ENCODE data around the gene SLC38A10. TPM values are rescaled to one million over a fixed set of nuclear protein-coding genes. Genes with fewer than 3 reads are reported as not detected.

Gene SLC38A10
- total RNA-seq, 3 donors from 2014 or later (not counting 1 experiment from before 2014, with no cell fraction given) = 72.2 to 104 (median 90.5) TPM

DNA sequence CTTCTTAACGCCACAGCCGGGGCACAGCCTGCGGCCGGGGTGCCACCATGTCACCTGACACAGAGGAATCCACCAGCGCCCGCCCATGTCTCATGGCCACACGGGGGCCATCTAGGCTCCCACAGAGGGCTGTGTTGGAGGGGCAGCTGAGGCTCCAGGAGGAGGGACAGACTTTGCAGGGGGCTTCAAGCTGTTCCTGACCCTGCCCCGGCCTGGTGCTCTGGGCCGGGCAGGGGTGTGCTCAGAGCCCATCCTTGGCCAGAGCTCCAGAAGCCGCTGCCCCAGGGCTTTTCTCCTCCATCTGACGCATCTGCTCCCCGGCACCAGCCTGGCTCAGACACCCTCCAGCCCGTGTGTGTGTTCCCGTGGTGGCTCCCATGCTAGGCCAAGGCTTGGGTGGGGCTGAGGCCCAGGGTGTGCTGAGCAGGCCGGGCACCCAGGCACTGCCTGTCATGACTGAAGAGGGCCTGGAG, 7.8 kb upstream of the SLC38A10 start:
- intact Hi-C loops (cut with micrococcal nuclease) = no loop called here
- H3K9me3 ChIP-seq (ENCODE audit: control insufficient read depth, insufficient read depth, low read length) = no peaks in the 10 kb centered on the region
- DNase-seq (no peak), ATAC-seq (no peak)
- H3K36me3 ChIP-seq (ENCODE audit: control insufficient read depth, insufficient read depth, low read length) = no peaks in the 10 kb centered on the region
- H3K36me3 Mint-ChIP-seq = no peaks in the 10 kb centered on the region
- no peak overlapping the region for H3K4me3 ChIP-seq (ENCODE audit: low read length)
- peaks cover 0 to 6% of the 10 kb centered on the region in 2 donors for H3K4me1 Mint-ChIP-seq
- no peak overlapping the region for H3K4me3 Mint-ChIP-seq
- WGBS (ENCODE audit: insufficient coverage) = 85% methylated on average over 15 of the region's 15 CpGs
- TF ChIP-seq, protein P1, sequence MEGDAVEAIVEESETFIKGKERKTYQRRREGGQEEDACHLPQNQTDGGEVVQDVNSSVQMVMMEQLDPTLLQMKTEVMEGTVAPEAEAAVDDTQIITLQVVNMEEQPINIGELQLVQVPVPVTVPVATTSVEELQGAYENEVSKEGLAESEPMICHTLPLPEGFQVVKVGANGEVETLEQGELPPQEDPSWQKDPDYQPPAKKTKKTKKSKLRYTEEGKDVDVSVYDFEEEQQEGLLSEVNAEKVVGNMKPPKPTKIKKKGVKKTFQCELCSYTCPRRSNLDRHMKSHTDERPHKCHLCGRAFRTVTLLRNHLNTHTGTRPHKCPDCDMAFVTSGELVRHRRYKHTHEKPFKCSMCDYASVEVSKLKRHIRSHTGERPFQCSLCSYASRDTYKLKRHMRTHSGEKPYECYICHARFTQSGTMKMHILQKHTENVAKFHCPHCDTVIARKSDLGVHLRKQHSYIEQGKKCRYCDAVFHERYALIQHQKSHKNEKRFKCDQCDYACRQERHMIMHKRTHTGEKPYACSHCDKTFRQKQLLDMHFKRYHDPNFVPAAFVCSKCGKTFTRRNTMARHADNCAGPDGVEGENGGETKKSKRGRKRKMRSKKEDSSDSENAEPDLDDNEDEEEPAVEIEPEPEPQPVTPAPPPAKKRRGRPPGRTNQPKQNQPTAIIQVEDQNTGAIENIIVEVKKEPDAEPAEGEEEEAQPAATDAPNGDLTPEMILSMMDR (IDR thresholded peaks at IDR 0.05) = no peak
- no peaks in the 10 kb centered on the region for H3K27me3 ChIP-seq (ENCODE audit: control insufficient read depth, insufficient read depth, low read length)
- no peak overlapping the region for H3K27ac Mint-ChIP-seq
- H3K4me1 ChIP-seq (ENCODE audit: control insufficient read depth, insufficient read depth, low read length) = peaks cover under 1% of the 10 kb centered on the region
- H3K27me3 Mint-ChIP-seq (ENCODE audit: low read depth in 2 of 2) = peaks cover 0 to 6% of the 10 kb centered on the region in 2 donors
- H3K27ac ChIP-seq (ENCODE audit: low read length) = no peak overlapping the region
- no peaks in the 10 kb centered on the region for H3K9me3 Mint-ChIP-seq

DNA sequence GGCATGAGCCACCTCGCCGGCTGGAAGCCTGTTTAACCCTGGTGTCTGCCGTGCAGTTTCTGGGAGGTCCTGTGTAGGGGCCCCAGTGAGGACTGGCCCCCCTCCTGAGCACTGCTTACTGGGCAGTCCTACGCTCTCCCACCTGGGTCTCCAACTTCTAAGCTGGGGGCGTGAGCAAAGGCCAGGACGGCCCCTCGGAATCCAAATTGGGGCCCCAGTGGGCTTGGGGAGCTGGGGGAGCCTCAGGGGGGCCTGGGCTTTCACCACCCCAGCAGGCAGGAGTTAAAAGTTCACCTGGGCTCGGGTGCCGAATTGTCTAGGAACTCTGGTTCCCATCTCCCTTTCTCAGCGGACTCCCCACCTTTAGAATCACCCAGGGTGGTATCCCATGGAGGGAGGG, 7.2 kb upstream of the SLC38A10 start:
- H3K36me3 Mint-ChIP-seq = no peaks in the 10 kb centered on the region
- intact Hi-C loops (cut with micrococcal nuclease) = no loop called here
- Histone ChIP-seq H3K9me3 (ENCODE audit: control insufficient read depth, insufficient read depth, low read length) (no peaks in the 10 kb centered on the region), H3K36me3 (ENCODE audit: control insufficient read depth, insufficient read depth, low read length) (no peaks in the 10 kb centered on the region), H3K27me3 (ENCODE audit: control insufficient read depth, insufficient read depth, low read length) (no peaks in the 10 kb centered on the region), H3K27ac (ENCODE audit: low read length) (no peak overlapping the region), H3K4me1 (ENCODE audit: control insufficient read depth, insufficient read depth, low read length) (no peaks in the 10 kb centered on the region), H3K4me3 (ENCODE audit: low read length) (no peak overlapping the region)
- WGBS (ENCODE audit: insufficient coverage) = 85% methylated on average over 9 of the region's 10 CpGs
- no peak overlapping the region for H3K4me3 Mint-ChIP-seq
- no peak for ATAC-seq
- H3K27me3 Mint-ChIP-seq (ENCODE audit: low read depth in 2 of 2) = peaks cover 0 to 4% of the 10 kb centered on the region in 2 donors
- TF ChIP-seq, protein P1 (IDR thresholded peaks at IDR 0.05) = no peak
- H3K27ac Mint-ChIP-seq = no peak overlapping the region
- H3K4me1 Mint-ChIP-seq = peaks cover 0 to 6% of the 10 kb centered on the region in 2 donors
- H3K9me3 Mint-ChIP-seq = no peaks in the 10 kb centered on the region
- DNase-seq = no peak

DNA sequence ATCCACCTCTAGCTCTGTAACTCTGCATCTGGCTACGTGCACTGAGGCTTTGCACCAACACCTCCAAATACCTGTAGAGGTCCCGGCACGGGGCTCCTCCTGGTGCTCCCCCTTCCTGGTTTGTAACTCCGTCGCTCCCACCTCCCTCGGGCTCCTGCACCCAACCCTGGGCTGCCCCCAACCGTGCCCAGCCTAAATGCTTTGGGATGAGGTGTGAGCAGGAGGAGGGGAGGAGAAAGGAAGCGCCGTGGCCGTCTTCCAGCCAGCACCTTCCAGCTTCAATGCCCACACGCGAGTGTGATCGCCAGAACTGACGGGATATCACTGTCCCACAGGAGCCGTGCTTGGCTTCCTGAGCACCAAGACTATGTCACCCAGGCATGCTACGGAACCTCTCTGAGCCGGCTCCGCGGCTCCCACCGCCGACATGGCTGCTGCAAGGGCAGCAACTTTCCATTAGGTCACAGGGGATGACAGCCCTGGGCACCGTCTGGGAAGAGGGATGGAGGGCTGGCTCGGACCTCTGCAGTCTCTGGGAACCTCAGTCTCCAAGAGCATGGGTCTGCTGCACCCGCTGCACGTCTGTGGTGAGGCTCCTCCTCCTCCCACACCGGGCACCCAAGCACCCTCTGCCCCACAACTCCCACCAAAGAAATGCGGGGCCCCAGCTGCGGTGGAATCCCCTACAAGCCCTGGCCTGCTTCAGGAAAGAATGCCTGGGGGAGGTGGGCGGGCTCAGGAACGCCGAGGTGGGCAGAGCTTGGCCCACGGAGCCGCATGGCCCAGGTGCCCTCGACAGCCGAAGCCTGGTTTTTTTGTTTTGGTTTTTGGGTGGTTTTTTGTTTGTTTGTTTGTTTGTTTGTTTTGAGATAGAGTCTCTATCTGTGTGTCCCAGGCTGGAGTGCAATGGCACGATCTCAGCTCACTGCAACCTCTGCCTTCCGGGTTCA, 6.4 kb upstream of the SLC38A10 start:
- Mint-ChIP-seq H3K36me3 (no peaks in the 10 kb centered on the region), H3K4me3 (no peak overlapping the region), H3K4me1 (peaks cover 0 to 6% of the 10 kb centered on the region in 2 donors), H3K27me3 (ENCODE audit: low read depth in 2 of 2) (peaks cover 0 to 4% of the 10 kb centered on the region in 2 donors), H3K9me3 (no peaks in the 10 kb centered on the region), H3K27ac (no peak overlapping the region)
- no peaks in the 10 kb centered on the region for H3K36me3 ChIP-seq (ENCODE audit: control insufficient read depth, insufficient read depth, low read length)
- intact Hi-C loops (cut with micrococcal nuclease) = no loop called here
- WGBS (ENCODE audit: insufficient coverage) = 86% methylated on average over 37 of the region's 37 CpGs
- no peak overlapping the region for H3K4me3 ChIP-seq (ENCODE audit: low read length)
- no peak for DNase-seq
- ATAC-seq = no peak
- TF ChIP-seq, protein P1 (IDR thresholded peaks at IDR 0.05) = no peak
- no peak overlapping the region for H3K27ac ChIP-seq (ENCODE audit: low read length)
- no peaks in the 10 kb centered on the region for H3K9me3 ChIP-seq (ENCODE audit: control insufficient read depth, insufficient read depth, low read length)
- H3K27me3 ChIP-seq (ENCODE audit: control insufficient read depth, insufficient read depth, low read length) = no peaks in the 10 kb centered on the region
- no peaks in the 10 kb centered on the region for H3K4me1 ChIP-seq (ENCODE audit: control insufficient read depth, insufficient read depth, low read length)

Data from natural killer cell (primary cell).